Adrenal gland (tissue), 12 donors: ENCODE data around the gene TNFRSF14. TPM values are rescaled to one million over a fixed set of nuclear protein-coding genes. Genes with fewer than 3 reads are reported as not detected.
A peak's percentile ranks its signal among the peaks of the same experiment; 100 is the strongest.

Experiments used
- DNase-seq, 7 donors: peaks; one replicate each; pipeline ENCODE4 v3.0.0-alpha.2; 2019 to 2020
- H3K27ac ChIP-seq, 5 donors: fragments of 200-600 bp; sonication (generic) in 4 of 5; 1 replicate in 3 of 5; 2 replicates in 2 of 5; pipeline versions ENCODE4 v1.5.1 to v1.8.0; 2016 to 2020; ENCODE audit warnings: mild to moderate bottlenecking in 1 of 5
- H3K27me3 ChIP-seq: fragments of 200-600 bp; 2 replicates; pipeline ENCODE4 v1.8.0; 2021
- H3K36me3 ChIP-seq, 2 donors: fragments of 200-600 bp; replicated peaks in 1 of 2; 1 replicate in 1 of 2; 2 replicates in 1 of 2; pipeline versions ENCODE4 v1.5.1 to v1.8.0; 2018 to 2022
- H3K4me1 ChIP-seq, 2 donors: fragments of 200-600 bp; replicated peaks in 1 of 2; 1 replicate in 1 of 2; 2 replicates in 1 of 2; pipeline versions ENCODE4 v1.5.1 to v1.8.0; 2018 to 2021
- H3K4me3 ChIP-seq, 4 donors: fragments of 200-600 bp; sonication (generic) in 3 of 4; one replicate each; pipeline ENCODE4 v1.5.1; 2016 to 2018
- H3K9me3 ChIP-seq, 3 donors: fragments of 200-600 bp; sonication (generic) in 1 of 3; replicated peaks in 1 of 3; 1 replicate in 2 of 3; 2 replicates in 1 of 3; pipeline versions ENCODE4 v1.5.1 to v1.8.0; 2016 to 2021
- CTCF ChIP-seq, 6 experiments: fragments of 450-650 bp in 4 of 6; fragments of 200-600 bp in 2 of 6; sonication (generic) in 1 of 6; IDR thresholded peaks; 1 replicate in 5 of 6; 2 replicates in 1 of 6; pipeline versions ENCODE4 v1.5.1 to v1.8.0; 2016 to 2021; ENCODE audit warnings: antibody characterized with exemption in 6 of 6, mild to moderate bottlenecking in 2 of 6, moderate library complexity in 1 of 6
- POLR2A ChIP-seq, 2 donors: fragments of 450-650 bp; IDR thresholded peaks; one replicate each; pipeline ENCODE4 v1.6.1; 2017; ENCODE audit warnings: antibody characterized with exemption in 2 of 2, mild to moderate bottlenecking in 2 of 2, moderate library complexity in 1 of 2
- WGBS, 4 donors: extraction: QIAGEN DNeasy Blood & Tissue Kit in 2 of 4; methylation state at CpG; one replicate each; pipeline versions ENCODE4 v1.1.5 to v1.1.7; 2013 to 2017; 5-methylcytosine and 5-hydroxymethylcytosine counted together
- intact Hi-C, 2 donors: fragments of 100-400 bp; cut with DNase I; formaldehyde crosslinking; loops; one replicate each; pipeline versions ENCODE4 v1.14.1 to v1.15.0; 2022 to 2023
- polyA plus RNA-seq, 3 donors: library from polyadenylated mRNA; stranded (reverse); fragments of 200-250 nt in 2 of 3; fragments of 350-450 nt in 1 of 3; fragmentation: Illumina TruSeq in 1 of 3; extraction: RNeasy Lipid Tissue Mini Kit (QIAGEN cat#74804) in 1 of 3; gene quantifications; one replicate each; pipeline ENCODE4 v1.2.3, GENCODE V29; 2013 to 2014
- total RNA-seq, 9 donors: library from RNA; depleted of rRNA in 4 of 9; stranded (reverse); fragments of >200 nt in 4 of 9; fragments of 120-200 nt in 1 of 9; fragmentation: NEBNext Ultra II Directional in 1 of 9; extraction: Animal tissue kit (Norgen Biotek cat#: 25700) in 1 of 9; gene quantifications; one replicate each; pipeline versions ENCODE4 v1.1.0 to v1.2.4, GENCODE V29; 2013 to 2023
- donor health status: healthy with polysubstance abuse.
- donor health status: Bipolar disorder and iron deficiency.
- donor health status: DM: yes; HTN: yes; CAD: no.
- donor health status: DM: no; HTN: no; CAD: no.
- donor health status: DM: no; HTN: no; CAD: no.
- donor health status: DM: yes; HTN: yes; CAD: no.

TNFRSF14 gene
- total and polyA plus RNA-seq, 12 donors: 7.0 to 554 (median 116) TPM

- Histone ChIP-seq H3K4me1 (peaks cover 16 to 26% of the 10 kb centered on the region in 2 donors), H3K4me3 (no peak overlapping the region), H3K36me3 (no peaks in the 10 kb centered on the region), H3K9me3 (no peaks in the 10 kb centered on the region), H3K27me3 (no peaks in the 10 kb centered on the region), H3K27ac (no peak overlapping the region)
- peak in 1 of 7 donors; percentile 11 for DNase-seq
- TF ChIP-seq POLR2A (IDR thresholded peaks at IDR 0.05) (no peak), CTCF (IDR thresholded peaks at IDR 0.05) (no peak)
- intact Hi-C loops: loop anchor here in 1 of 2 donors (5.0 kb wide), 1 partner anchor 47 kb away; no protein-coding TSS in a partner anchor
- 94 to 98% (median 95%) methylated on average over 16 to 31 of the region's 31 CpGs for WGBS, 4 donors
Observed at GRCh38 chr1:2590233-2591141, 34.3 kb downstream of the TNFRSF14 start.

- Histone ChIP-seq H3K27me3 (no peaks in the 10 kb centered on the region), H3K4me1 (peaks cover 13 to 25% of the 10 kb centered on the region in 2 donors), H3K9me3 (no peaks in the 10 kb centered on the region), H3K36me3 (no peaks in the 10 kb centered on the region), H3K4me3 (no peak overlapping the region), H3K27ac (no peak overlapping the region)
- 86 to 91% (median 87%) methylated on average over 4 to 5 of the region's 5 CpGs for WGBS, 4 donors
- no peak for TF ChIP-seq CTCF (IDR thresholded peaks at IDR 0.05)
- no peak for TF ChIP-seq POLR2A (IDR thresholded peaks at IDR 0.05)
- DNase-seq: no peak
- intact Hi-C loops: loop anchor here in 1 of 2 donors (5.0 kb wide), 1 partner anchor 46 kb away; no protein-coding TSS in a partner anchor
Observed at GRCh38 chr1:2591233-2591580, 35.0 kb downstream of the TNFRSF14 start.

GRCh38 chr1:2591581-2592261, 35.5 kb downstream of the TNFRSF14 start:
- TF ChIP-seq CTCF (IDR thresholded peaks at IDR 0.05): no peak
- TF ChIP-seq POLR2A (IDR thresholded peaks at IDR 0.05): no peak
- H3K9me3 ChIP-seq: no peaks in the 10 kb centered on the region
- H3K27ac ChIP-seq: no peak overlapping the region
- no peak overlapping the region for H3K4me3 ChIP-seq
- peak in 1 of 7 donors; percentile 5 for DNase-seq
- 88 to 100% (median 91%) methylated on average over 3 to 12 of the region's 12 CpGs for WGBS, 4 donors
- intact Hi-C loops: loop anchor here in 1 of 2 donors (5.0 kb wide), 1 partner anchor 46 kb away; no protein-coding TSS in a partner anchor
- peaks cover 13 to 25% of the 10 kb centered on the region in 2 donors for H3K4me1 ChIP-seq
- H3K27me3 ChIP-seq: no peaks in the 10 kb centered on the region
- no peaks in the 10 kb centered on the region for H3K36me3 ChIP-seq

- intact Hi-C loops: loop anchor here in 1 of 2 donors (5.0 kb wide), 1 partner anchor 45 kb away; no protein-coding TSS in a partner anchor
- Histone ChIP-seq H3K9me3 (no peaks in the 10 kb centered on the region), H3K4me1 (peaks cover 5 to 18% of the 10 kb centered on the region in 2 donors), H3K4me3 (no peak overlapping the region), H3K27ac (no peak overlapping the region), H3K36me3 (no peaks in the 10 kb centered on the region), H3K27me3 (no peaks in the 10 kb centered on the region)
- TF ChIP-seq CTCF (IDR thresholded peaks at IDR 0.05): no peak
- TF ChIP-seq POLR2A (IDR thresholded peaks at IDR 0.05): no peak
- DNase-seq: no peak
- 57 to 85% (median 59%) methylated on average over 10 to 15 of the region's 15 CpGs; no CpG with 5 or more reads in 1 of the 4 donors for WGBS, 4 donors
Observed at GRCh38 chr1:2592672-2593071, 36.5 kb downstream of the TNFRSF14 start.
